NCI-H146 treated with DMSO at 0.1 percent for 48 hours (cell line): Measurements from ENCODE around the gene SERPINA9.
"Not testable (repeated sequence)": the region's sequence is repeated elsewhere in the genome, so short reads cannot be mapped to it uniquely, and the experiment has no call there.

Experiments used
- DNase-seq: peaks from one replicate; lab custom pipeline; 2025; ENCODE audit not compliant: unreplicated experiment; lab: John Stamatoyannopoulos, UW

SERPINA9 gene

GRCh38 chr14:94428610-94429009 lies 47.4 kb downstream of the SERPINA9 start:
- no peak for DNase-seq

GRCh38 chr14:94427016-94427613 lies 48.9 kb downstream of the SERPINA9 start:
- DNase-seq, result no peak

DNA sequence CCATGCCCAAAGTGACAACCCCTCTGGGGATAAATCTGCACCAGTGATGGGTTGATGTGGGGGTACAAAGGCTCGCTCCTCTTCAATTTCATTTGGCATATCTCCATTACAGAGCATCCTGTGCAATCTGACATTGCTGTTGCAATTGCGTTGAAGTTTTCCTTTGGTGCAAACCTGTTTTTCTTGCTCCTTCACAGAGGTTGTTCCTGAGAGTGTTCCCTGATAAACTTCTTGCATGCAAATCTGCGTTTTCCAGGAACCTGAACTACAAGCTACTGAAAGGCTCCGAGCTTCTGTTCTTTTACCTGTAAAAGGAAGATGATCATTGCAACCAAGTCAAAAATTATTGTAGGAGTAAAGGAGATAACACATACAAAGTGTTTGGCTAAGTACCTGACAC lies 49.5 kb downstream of the SERPINA9 start:
- no peak for DNase-seq

DNA sequence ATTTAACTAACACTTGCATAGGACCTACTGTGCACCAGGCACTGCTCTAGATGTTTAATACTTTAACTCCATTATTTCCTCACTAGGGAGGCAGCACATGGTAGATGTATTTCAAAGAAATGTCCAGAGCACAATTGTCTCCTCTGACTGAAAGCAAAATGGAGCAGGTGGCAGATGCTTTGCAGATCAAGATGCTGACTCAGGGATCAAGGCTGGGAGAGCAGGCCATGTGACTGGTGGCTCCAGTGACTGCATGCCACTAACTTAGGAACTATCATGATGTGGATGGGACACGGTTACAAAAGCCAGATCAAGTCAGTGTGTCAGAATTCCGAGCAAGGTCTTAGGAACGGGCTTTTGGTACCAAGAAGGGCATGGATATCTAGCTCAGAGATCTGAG lies 51.6 kb downstream of the SERPINA9 start:
- DNase-seq, result no peak

DNA sequence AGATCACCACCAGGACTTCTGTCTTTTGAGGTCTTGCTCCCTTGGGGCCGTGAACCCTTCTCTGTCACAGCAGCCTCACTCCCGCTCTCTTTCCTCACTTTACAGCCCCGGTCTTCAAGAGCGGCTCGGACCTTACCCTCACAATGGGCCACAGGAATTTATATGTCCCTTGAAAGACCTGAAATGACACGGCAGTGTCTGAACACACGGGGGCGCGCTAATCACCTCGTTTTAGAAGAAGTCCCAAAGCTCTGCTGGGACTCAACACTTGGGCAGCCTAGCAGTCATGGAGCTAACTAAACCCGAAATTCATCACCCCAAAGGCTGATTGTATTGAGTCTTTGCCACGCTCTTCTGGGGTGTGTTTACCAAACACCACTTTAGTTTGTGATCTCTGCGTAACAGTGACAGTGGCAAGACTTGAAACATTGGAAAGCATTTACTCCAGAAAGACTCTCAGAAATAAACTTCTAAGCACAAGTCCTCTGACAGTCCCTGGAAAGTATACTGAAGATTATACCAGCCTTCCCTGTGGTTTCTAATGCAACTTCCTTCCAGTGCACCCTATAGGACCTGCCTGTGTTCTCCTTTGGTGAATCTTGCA lies 52.4 kb downstream of the SERPINA9 start:
- no peak for DNase-seq

GRCh38 chr14:94421316-94421715 lies 54.7 kb downstream of the SERPINA9 start:
- DNase-seq, result no peak

- DNase-seq, result not testable (repeated sequence)
These were observed 58.3 kb downstream of the SERPINA9 start for GRCh38 chr14:94417497-94418205.
